Smooth muscle cell (in vitro differentiated cells): ENCODE results near the gene HOXB5. TPM values are rescaled to one million over a fixed set of nuclear protein-coding genes. Genes with fewer than 3 reads are reported as not detected.

Experiments used
- DNase-seq: peaks from one replicate; lab custom pipeline; 2025; ENCODE audit not compliant: unreplicated experiment; lab: John Stamatoyannopoulos, UW
- H2AFZ ChIP-seq: fragments of 200-600 bp; sonication (generic); 2 replicates; pipeline ENCODE4 v1.6.0; 2016; ENCODE audit warnings: antibody characterized with exemption, low read depth, mild to moderate bottlenecking
- H3F3A ChIP-seq: fragments of 200-600 bp; sonication (generic); 2 replicates; pipeline ENCODE4 v1.6.0; 2017; ENCODE audit warnings: antibody characterized with exemption, low read depth
- H3K27ac ChIP-seq: fragments of 200-600 bp; sonication (generic); 2 replicates; pipeline ENCODE4 v1.5.1; 2016; ENCODE audit warnings: low read depth, mild to moderate bottlenecking
- H3K27me3 ChIP-seq: fragments of 200-600 bp; sonication (generic); 2 replicates; pipeline ENCODE4 v1.6.1; 2016; ENCODE audit warnings: low read depth, mild to moderate bottlenecking
- H3K36me3 ChIP-seq: fragments of 200-600 bp; sonication (generic); 2 replicates; pipeline ENCODE4 v1.5.1; 2016; ENCODE audit warnings: low read depth
- H3K4me1 ChIP-seq: fragments of 200-600 bp; sonication (generic); 2 replicates; pipeline ENCODE4 v1.5.1; 2016; ENCODE audit warnings: low read depth
- H3K4me2 ChIP-seq: fragments of 200-600 bp; sonication (generic); 2 replicates; pipeline ENCODE4 v1.6.0; 2016; ENCODE audit warnings: mild to moderate bottlenecking
- H3K4me3 ChIP-seq: fragments of 200-600 bp; sonication (generic); 2 replicates; pipeline ENCODE4 v1.5.1; 2016; ENCODE audit warnings: mild to moderate bottlenecking
- H3K79me2 ChIP-seq: fragments of 200-600 bp; sonication (generic); 2 replicates; pipeline ENCODE4 v1.6.0; 2016; ENCODE audit warnings: low read depth, mild to moderate bottlenecking
- H3K9ac ChIP-seq: fragments of 200-600 bp; sonication (generic); 2 replicates; pipeline ENCODE4 v1.6.0; 2016; ENCODE audit warnings: low read depth
- H3K9me3 ChIP-seq: fragments of 200-600 bp; sonication (generic); replicated peaks from 2 replicates; pipeline ENCODE4 v1.5.1; 2016; ENCODE audit warnings: low read depth
- H4K20me1 ChIP-seq: fragments of 200-600 bp; sonication (generic); 2 replicates; pipeline ENCODE4 v1.6.0; 2016; ENCODE audit warnings: low read depth
- WGBS: methylation state at CpG from one replicate; pipeline ENCODE4 v1.1.7; 2016; ENCODE audit warnings: low lambda C conversion rate; 5-methylcytosine and 5-hydroxymethylcytosine counted together
- polyA plus RNA-seq: library from polyadenylated mRNA; unstranded; fragments of >200 nt; fragmentation: Nextera tagmentation; extraction: Ambion mirVana; gene quantifications from 2 replicates; pipeline ENCODE4 v1.2.1, GENCODE V29; 2016
- total RNA-seq: library from RNA; depleted of rRNA; stranded (reverse); fragments of >200 nt; gene quantifications from 2 replicates; pipeline ENCODE4 v1.2.3, GENCODE V29; 2014
- TF ChIP-seq, protein P1 (sequence below): fragments of 200-600 bp; sonication (generic); IDR thresholded peaks from 2 replicates; pipeline ENCODE4 v1.5.1; 2017; ENCODE audit warnings: borderline replicate concordance, mild to moderate bottlenecking, antibody characterized with exemption; ENCODE audit not compliant: insufficient read depth, poor library complexity, severe bottlenecking

HOXB5 gene
- total and polyA plus RNA-seq, 2 experiments from 2014 or later: 0.49 to 1.8 TPM

DNA sequence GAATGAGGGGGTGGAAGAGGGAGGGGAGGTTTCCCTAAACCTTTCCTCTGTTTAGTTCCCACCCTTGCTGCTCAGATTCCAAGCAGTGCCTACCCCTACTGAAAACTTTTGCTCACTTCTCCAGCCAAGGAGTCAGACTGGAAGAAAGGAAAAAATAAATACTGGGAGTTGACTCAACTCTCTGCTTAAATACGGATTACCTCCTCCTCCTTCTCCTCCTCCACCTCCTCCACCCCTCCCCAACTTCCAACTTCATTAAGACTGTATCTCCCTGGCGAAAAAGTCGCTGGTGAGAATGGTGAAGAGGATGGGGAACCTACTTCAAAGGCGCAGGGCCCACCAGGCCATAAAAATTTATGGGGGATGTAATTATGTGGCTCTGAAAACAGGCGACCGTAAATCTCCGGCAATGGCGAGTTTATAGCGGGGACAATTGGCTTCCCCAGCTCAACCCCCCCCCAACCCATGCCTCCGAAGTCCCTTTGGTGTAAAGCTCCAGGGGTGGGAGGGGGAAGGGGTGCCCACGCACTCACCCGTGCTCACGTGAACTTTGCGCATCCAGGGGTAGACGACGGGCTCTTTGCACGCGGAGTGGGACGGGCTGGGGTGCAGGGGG is 16.1 kb downstream of the HOXB5 start:
- TF ChIP-seq, protein P1, sequence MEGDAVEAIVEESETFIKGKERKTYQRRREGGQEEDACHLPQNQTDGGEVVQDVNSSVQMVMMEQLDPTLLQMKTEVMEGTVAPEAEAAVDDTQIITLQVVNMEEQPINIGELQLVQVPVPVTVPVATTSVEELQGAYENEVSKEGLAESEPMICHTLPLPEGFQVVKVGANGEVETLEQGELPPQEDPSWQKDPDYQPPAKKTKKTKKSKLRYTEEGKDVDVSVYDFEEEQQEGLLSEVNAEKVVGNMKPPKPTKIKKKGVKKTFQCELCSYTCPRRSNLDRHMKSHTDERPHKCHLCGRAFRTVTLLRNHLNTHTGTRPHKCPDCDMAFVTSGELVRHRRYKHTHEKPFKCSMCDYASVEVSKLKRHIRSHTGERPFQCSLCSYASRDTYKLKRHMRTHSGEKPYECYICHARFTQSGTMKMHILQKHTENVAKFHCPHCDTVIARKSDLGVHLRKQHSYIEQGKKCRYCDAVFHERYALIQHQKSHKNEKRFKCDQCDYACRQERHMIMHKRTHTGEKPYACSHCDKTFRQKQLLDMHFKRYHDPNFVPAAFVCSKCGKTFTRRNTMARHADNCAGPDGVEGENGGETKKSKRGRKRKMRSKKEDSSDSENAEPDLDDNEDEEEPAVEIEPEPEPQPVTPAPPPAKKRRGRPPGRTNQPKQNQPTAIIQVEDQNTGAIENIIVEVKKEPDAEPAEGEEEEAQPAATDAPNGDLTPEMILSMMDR: no peak
- 9% methylated on average over 10 of the region's 19 CpGs for WGBS
- peaks cover 7% of the 10 kb centered on the region for H3K4me1 ChIP-seq
- DNase-seq: no peak
- H3K9ac ChIP-seq: no peak overlapping the region
- peak overlapping the region; percentile 53 for H3K4me3 ChIP-seq
- no peak overlapping the region for H3K27ac ChIP-seq
- peaks cover 97% of the 10 kb centered on the region for H4K20me1 ChIP-seq
- no peaks in the 10 kb centered on the region for H3K9me3 ChIP-seq
- no peaks in the 10 kb centered on the region for H3K36me3 ChIP-seq
- H2AFZ ChIP-seq: no peak overlapping the region
- H3K4me2 ChIP-seq: peak overlapping the region; percentile 90
- peaks cover 90% of the 10 kb centered on the region for H3K27me3 ChIP-seq
- H3F3A ChIP-seq: no peaks in the 10 kb centered on the region
- peaks cover 52% of the 10 kb centered on the region for H3K79me2 ChIP-seq

DNA sequence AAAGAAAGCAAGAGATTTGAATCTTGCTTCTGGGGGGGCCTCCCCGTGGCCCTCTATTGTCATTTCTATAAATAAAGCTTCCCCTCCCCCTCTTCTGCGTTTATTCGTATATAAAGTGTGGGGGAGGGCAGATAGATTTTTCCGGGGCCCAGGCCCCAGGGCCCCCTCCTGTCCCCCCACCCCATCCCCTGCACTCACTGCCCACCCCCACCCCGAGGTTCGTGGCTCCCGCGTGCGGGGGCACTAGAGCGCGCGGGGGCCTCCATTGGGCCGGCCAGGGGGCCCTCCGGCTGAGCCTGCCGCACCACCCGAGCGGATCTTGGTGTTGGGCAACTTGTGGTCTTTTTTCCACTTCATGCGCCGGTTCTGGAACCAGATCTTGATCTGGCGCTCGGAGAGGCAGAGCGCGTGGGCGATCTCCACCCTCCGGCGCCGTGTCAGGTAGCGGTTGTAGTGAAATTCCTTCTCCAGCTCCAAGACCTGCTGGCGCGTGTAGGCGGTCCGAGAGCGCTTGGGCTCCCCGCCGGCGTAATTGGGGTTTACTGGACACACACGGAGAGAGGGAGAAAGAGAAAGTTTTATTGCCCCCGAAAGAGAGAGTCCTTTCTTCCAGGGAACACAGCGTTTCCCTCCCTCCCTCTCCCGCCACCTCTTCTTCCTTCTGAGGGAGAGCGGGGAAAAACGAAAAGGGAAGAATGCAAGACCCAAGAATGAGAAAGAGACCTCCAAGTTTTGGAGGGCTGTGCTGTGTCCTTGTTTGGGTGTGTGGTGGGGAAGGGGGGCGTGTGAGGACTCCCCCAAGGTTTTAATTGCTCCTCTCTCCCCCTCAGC is 16.9 kb downstream of the HOXB5 start:
- peak overlapping the region; percentile 53 for H3K4me3 ChIP-seq
- peaks cover 47% of the 10 kb centered on the region for H3K79me2 ChIP-seq
- 13% methylated on average over 41 of the region's 43 CpGs for WGBS
- H3K36me3 ChIP-seq: no peaks in the 10 kb centered on the region
- peaks cover 97% of the 10 kb centered on the region for H4K20me1 ChIP-seq
- no peak overlapping the region for H3K9ac ChIP-seq
- H2AFZ ChIP-seq: no peak overlapping the region
- H3K27ac ChIP-seq: no peak overlapping the region
- DNase-seq: no peak
- no peaks in the 10 kb centered on the region for H3F3A ChIP-seq
- H3K9me3 ChIP-seq: no peaks in the 10 kb centered on the region
- peaks cover 88% of the 10 kb centered on the region for H3K27me3 ChIP-seq
- H3K4me1 ChIP-seq: peaks cover 7% of the 10 kb centered on the region
- H3K4me2 ChIP-seq: peak overlapping the region; percentile 90
- TF ChIP-seq, protein P1: no peak

DNA sequence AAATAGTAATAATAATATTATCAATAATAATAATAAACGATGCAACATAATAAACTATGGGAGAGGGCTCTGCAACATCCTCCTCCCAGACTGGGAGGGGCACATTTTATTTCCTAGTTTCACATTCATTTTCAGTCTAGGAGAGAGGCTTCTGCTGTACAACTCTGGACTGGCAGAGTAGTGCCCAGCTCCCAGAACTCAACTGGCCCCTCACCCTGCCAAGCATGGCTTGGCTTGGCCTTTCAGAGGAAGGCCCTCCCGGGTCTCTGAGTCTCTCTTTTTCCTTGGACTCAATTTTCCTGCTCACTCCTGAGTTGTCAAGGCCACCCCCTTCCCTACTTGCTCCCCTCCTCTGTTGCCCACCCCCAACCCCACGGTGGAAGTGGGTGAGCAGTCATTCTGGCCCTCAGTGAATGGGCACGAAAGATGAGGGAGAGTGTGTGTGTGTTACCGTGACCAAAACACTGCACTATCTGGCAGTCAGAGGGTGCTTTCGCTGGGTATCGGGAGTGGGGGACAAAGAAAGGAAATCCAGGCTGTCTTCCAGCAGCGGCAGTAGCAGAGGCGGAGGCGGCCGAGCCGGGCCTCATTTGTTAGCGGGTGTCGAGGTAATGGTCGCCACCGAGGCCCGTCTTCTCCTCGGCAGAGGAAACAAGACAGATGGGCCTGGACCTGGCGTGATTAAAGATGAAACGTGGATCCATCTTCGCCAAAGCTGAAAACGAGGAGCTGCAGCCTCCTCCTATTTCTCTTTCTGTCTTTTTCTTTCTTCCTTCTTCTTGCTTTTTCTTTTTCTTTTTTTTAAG is 17.7 kb downstream of the HOXB5 start:
- H2AFZ ChIP-seq: no peak overlapping the region
- no peaks in the 10 kb centered on the region for H3K9me3 ChIP-seq
- H3K79me2 ChIP-seq: peaks cover 40% of the 10 kb centered on the region
- no peaks in the 10 kb centered on the region for H3F3A ChIP-seq
- H4K20me1 ChIP-seq: peaks cover 97% of the 10 kb centered on the region
- peak overlapping the region; percentile 90 for H3K4me2 ChIP-seq
- peaks cover 88% of the 10 kb centered on the region for H3K27me3 ChIP-seq
- H3K4me3 ChIP-seq: no peak overlapping the region
- 61% methylated on average over 22 of the region's 22 CpGs for WGBS
- no peak for DNase-seq
- TF ChIP-seq, protein P1: no peak
- H3K4me1 ChIP-seq: peaks cover 7% of the 10 kb centered on the region
- H3K9ac ChIP-seq: no peak overlapping the region
- no peaks in the 10 kb centered on the region for H3K36me3 ChIP-seq
- no peak overlapping the region for H3K27ac ChIP-seq
